ENCODE measurements around the gene ZSCAN23.
A peak's percentile ranks its signal among the peaks of the same experiment; 100 is the strongest.
"Not testable (repeated sequence)": the region's sequence is repeated elsewhere in the genome, so short reads cannot be mapped to it uniquely, and the experiment has no call there.

Gene ZSCAN23

DNA sequence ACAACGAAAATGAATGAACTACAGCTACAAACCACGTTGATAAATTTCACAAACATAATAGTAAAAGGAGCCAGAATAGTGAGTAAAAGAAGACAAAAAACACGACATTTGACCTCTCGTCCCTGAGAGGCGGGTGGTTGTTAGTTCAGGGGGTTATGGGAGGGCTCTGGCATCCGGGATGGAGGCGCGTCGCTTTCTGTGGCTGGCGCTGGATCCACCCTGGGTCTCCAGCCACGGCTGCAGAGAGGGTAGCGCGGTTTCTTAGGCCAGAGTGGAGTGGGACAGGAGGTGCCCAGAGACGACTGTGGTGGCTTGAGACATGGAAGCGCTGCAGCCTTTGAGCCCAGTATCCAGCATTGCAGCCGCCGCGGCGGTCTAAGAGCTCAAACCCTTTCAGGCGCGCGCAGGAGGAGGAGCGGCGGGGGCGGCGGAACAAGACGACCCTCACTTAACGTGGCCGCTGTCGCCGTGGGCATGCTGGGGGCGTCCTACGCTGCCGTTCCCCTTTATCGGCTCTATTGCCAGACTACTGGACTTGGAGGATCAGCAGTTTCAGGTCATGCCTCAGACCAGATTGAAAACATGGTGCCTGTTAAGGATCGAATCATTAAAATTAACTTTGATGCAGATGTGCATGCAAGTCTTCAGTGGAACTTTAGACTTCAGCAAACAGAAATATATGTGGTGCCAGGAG, 3.7 kb upstream of the ZSCAN23 start:
- Histone ChIP-seq H3K4me3 (ENCODE audit: low read depth, low read length) (no peak overlapping the region), H3K9me3 (ENCODE audit: severe bottlenecking) (peaks cover 14% of the 10 kb centered on the region), H3K27me3 (ENCODE audit: insufficient read depth, low read depth, severe bottlenecking) (no peaks in the 10 kb centered on the region), H3K27ac (no peak overlapping the region), H3K36me3 (peaks cover 6% of the 10 kb centered on the region; the same call in 1 of the 2 replicates)
- DNase-seq = no peak
- TF ChIP-seq, protein P1, sequence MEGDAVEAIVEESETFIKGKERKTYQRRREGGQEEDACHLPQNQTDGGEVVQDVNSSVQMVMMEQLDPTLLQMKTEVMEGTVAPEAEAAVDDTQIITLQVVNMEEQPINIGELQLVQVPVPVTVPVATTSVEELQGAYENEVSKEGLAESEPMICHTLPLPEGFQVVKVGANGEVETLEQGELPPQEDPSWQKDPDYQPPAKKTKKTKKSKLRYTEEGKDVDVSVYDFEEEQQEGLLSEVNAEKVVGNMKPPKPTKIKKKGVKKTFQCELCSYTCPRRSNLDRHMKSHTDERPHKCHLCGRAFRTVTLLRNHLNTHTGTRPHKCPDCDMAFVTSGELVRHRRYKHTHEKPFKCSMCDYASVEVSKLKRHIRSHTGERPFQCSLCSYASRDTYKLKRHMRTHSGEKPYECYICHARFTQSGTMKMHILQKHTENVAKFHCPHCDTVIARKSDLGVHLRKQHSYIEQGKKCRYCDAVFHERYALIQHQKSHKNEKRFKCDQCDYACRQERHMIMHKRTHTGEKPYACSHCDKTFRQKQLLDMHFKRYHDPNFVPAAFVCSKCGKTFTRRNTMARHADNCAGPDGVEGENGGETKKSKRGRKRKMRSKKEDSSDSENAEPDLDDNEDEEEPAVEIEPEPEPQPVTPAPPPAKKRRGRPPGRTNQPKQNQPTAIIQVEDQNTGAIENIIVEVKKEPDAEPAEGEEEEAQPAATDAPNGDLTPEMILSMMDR (IDR thresholded peaks at IDR 0.05; ENCODE audit: low read depth, low read length) = no peak

DNA sequence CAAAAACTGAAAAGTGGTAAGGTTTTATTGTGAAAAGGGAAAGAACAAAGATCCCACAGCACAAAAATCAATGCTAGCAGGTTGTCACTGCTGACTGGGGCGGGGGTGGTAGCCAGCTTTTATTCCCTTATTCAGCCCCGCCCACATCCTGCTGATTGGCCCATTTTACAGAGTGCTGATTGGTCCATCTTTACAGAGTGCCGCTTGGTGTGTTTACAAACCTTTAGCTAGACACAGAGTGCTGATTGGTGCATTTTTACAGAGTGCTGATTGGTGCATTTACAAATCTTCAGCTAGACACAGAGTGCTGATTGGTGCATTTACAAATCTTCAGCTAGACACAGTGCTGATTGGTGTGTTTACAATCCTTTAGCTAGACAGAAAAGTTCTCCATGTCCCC, 1.5 kb upstream of the ZSCAN23 start:
- peaks cover 14% of the 10 kb centered on the region for H3K9me3 ChIP-seq (ENCODE audit: severe bottlenecking)
- not testable (repeated sequence) for H3K27ac ChIP-seq; DNase-seq; H3K4me3 ChIP-seq (ENCODE audit: low read depth, low read length); H3K27me3 ChIP-seq (ENCODE audit: insufficient read depth, low read depth, severe bottlenecking); H3K36me3 ChIP-seq

DNA sequence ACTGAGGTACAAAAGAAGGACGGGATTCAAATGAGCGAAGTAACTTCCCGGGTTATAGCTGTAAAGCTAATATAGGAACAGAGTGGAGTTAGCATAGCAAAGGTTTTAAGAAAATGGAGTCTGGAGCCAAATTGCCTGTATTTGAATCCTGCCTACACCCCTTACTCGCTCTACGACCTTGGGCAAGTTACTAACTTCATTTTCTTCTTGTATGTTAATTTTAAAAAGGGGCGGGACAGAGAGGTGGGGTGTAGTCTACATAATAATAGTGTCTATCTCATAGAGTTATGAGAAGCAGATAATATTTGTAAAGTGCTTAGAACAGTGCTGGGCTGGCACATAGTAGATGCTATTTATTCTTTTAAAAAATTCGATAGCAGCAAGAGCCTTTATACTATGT, 705 bp downstream of the ZSCAN23 start:
- Histone ChIP-seq H3K27me3 (ENCODE audit: insufficient read depth, low read depth, severe bottlenecking) (no peaks in the 10 kb centered on the region), H3K27ac (peak overlapping the region; percentile 80), H3K36me3 (peaks cover 6% of the 10 kb centered on the region; the same call in 1 of the 2 replicates), H3K9me3 (ENCODE audit: severe bottlenecking) (peaks cover 14% of the 10 kb centered on the region), H3K4me3 (ENCODE audit: low read depth, low read length) (peak overlapping the region; percentile 71)
- DNase-seq = no peak
- TF ChIP-seq, protein P1 (IDR thresholded peaks at IDR 0.05; ENCODE audit: low read depth, low read length) = no peak

DNA sequence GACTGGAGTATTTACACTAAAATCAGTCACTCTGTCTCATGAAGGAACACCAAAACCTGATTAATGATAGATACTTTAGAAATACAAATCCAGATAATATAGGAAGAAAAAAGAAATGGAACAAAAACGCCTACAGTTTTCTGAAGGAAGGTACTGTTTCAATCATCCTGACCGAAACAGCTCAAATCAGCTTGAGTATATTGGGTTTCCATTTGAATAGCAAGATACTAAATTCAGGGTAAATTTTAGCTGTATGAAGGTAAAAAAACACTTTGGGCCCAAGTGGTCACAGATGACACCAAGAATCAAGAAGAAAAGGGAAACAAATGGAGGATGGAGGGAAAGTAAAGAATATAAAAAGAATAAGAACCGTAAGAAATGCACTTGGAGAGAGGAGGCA, 6.9 kb downstream of the ZSCAN23 start:
- TF ChIP-seq, protein P1 (IDR thresholded peaks at IDR 0.05; ENCODE audit: low read depth, low read length) = no peak
- Histone ChIP-seq H3K36me3 (no peaks in the 10 kb centered on the region), H3K9me3 (ENCODE audit: severe bottlenecking) (no peaks in the 10 kb centered on the region), H3K27me3 (ENCODE audit: insufficient read depth, low read depth, severe bottlenecking) (no peaks in the 10 kb centered on the region), H3K4me3 (ENCODE audit: low read depth, low read length) (no peak overlapping the region), H3K27ac (no peak overlapping the region)
- no peak for DNase-seq

DNA sequence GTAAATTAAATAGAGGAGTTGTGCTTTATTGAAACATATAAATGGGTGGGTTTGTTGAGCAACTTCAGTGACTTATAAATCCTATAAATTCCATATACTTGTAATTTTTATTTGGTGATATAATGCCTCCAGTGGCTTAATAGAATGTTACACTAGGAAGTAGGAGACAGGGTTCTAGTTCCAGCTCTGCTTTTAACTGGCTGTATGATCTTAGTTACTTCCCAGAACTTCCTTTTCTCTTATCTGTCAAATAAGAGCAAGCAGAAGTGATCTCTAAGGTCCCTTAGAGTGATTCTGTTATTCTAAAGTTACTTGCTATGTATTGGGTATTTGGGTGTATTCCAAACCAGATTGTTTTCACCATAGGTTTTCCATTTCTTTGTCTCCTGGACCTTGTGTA, 10.2 kb downstream of the ZSCAN23 start:
- no peaks in the 10 kb centered on the region for H3K27me3 ChIP-seq (ENCODE audit: insufficient read depth, low read depth, severe bottlenecking)
- no peaks in the 10 kb centered on the region for H3K36me3 ChIP-seq
- no peak overlapping the region for H3K4me3 ChIP-seq (ENCODE audit: low read depth, low read length)
- DNase-seq = no peak
- TF ChIP-seq, protein P1 (IDR thresholded peaks at IDR 0.05; ENCODE audit: low read depth, low read length) = no peak
- H3K27ac ChIP-seq = no peak overlapping the region
- no peaks in the 10 kb centered on the region for H3K9me3 ChIP-seq (ENCODE audit: severe bottlenecking)

DNA sequence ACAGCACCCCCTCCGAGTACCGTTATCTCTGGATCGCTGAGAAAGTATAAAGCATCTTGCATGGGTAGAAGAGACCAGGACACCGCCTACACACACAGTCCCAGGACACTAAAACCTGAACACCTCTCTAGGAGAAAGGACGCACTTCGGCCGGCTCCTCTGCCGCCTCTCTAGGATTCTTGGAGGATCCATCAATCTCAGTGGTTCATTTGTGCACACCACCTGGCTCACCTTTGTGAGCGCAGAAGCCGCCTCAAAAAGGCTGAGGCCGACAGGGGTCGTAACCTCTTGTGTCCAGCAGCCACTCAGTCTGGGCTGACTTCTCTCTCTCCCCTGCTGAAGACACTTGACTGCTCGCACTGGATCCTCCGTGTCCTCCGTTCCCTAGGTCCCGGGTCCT, 13.5 kb downstream of the ZSCAN23 start:
- Histone ChIP-seq H3K9me3 (ENCODE audit: severe bottlenecking) (peaks cover 7% of the 10 kb centered on the region), H3K4me3 (ENCODE audit: low read depth, low read length) (no peak overlapping the region), H3K27ac (no peak overlapping the region), H3K27me3 (ENCODE audit: insufficient read depth, low read depth, severe bottlenecking) (no peaks in the 10 kb centered on the region), H3K36me3 (no peaks in the 10 kb centered on the region; the same call in 1 of the 2 replicates)
- TF ChIP-seq, protein P1 (IDR thresholded peaks at IDR 0.05; ENCODE audit: low read depth, low read length) = no peak
- no peak for DNase-seq

Measured in WERI-Rb-1 (cell line).